Transverse colon (tissue), 4 donors: ENCODE data around the gene CEP41. TPM values are rescaled to one million over a fixed set of nuclear protein-coding genes. Genes with fewer than 3 reads are reported as not detected.

Source experiments
- DNase-seq: peaks from one replicate; pipeline ENCODE4 v3.0.0-alpha.2; 2019
- H3K27ac ChIP-seq, 4 donors: fragments of 200-600 bp; sonication (generic); 2 replicates each; pipeline ENCODE4 v1.5.1; 2016 to 2018; ENCODE audit warnings: inconsistent platforms in 4 of 4
- H3K27me3 ChIP-seq: fragments of 200-600 bp; sonication (generic); 2 replicates; pipeline ENCODE4 v1.5.1; 2017; ENCODE audit warnings: inconsistent platforms
- H3K36me3 ChIP-seq, 4 donors: fragments of 200-600 bp; sonication (generic); 2 replicates each; pipeline ENCODE4 v1.5.1; 2017 to 2019; ENCODE audit warnings: inconsistent platforms in 4 of 4
- H3K4me1 ChIP-seq, 4 donors: fragments of 200-600 bp; sonication (generic); 2 replicates each; pipeline ENCODE4 v1.5.1; 2017 to 2020; ENCODE audit warnings: inconsistent platforms in 4 of 4
- H3K4me3 ChIP-seq, 4 donors: fragments of 200-600 bp; sonication (generic); 1 replicate in 1 of 4; 2 replicates in 3 of 4; pipeline versions ENCODE4 v1.5.1 to v1.6.1; 2017 to 2019; ENCODE audit warnings: inconsistent platforms in 4 of 4
- H3K9me3 ChIP-seq, 2 donors: fragments of 200-600 bp; sonication (generic); 2 replicates each; pipeline ENCODE4 v1.5.1; 2017 to 2019; ENCODE audit warnings: inconsistent platforms in 2 of 2
- CTCF ChIP-seq, 5 experiments: fragments of 200-600 bp in 3 of 5; fragments of 450-650 bp in 2 of 5; sonication (generic) in 3 of 5; IDR thresholded peaks; 1 replicate in 2 of 5; 2 replicates in 3 of 5; pipeline ENCODE4 v1.5.1; 2016 to 2017; ENCODE audit warnings: antibody characterized with exemption in 5 of 5, inconsistent platforms in 3 of 5, mild to moderate bottlenecking in 2 of 5, moderate library complexity in 1 of 5
- EP300 ChIP-seq: sonication (generic); formaldehyde crosslinking; IDR thresholded peaks from one replicate; pipeline ENCODE4 v1.6.1; 2017; ENCODE audit warnings: antibody characterized with exemption, low read depth
- POLR2A ChIP-seq: fragments of 450-650 bp; IDR thresholded peaks from one replicate; pipeline ENCODE4 v1.6.1; 2016; ENCODE audit warnings: antibody characterized with exemption, mild to moderate bottlenecking, moderate library complexity
- POLR2AphosphoS5 ChIP-seq, 3 donors: sonication (generic); formaldehyde crosslinking; IDR thresholded peaks; one replicate each; pipeline ENCODE4 v1.6.1; 2016; ENCODE audit warnings: antibody characterized with exemption in 3 of 3
- WGBS, 2 donors: methylation state at CpG; one replicate each; pipeline ENCODE4 v1.1.5; 2018; ENCODE audit warnings: low coverage in 1 of 2; 5-methylcytosine and 5-hydroxymethylcytosine counted together
- in situ Hi-C, 4 donors: fragments of 200-750 bp; cut with MboI; loops; one replicate each; pipeline versions ENCODE4 v1.15.0 to v1.15.1; 2017; ENCODE audit warnings: low sequenced_read_pairs in 3 of 4, low pct_ligation_motif_present in 1 of 4, low pct_unique_long_range_greater_than_20kb in 1 of 4
- intact Hi-C: fragments of 100-400 bp; cut with DNase I; formaldehyde crosslinking; loops from one replicate; pipeline ENCODE4 v1.15.1; 2023; ENCODE audit warnings: low total_unique reads
- total RNA-seq, 4 donors: library from RNA; depleted of rRNA; stranded (reverse); fragments of >200 nt; gene quantifications; one replicate each; pipeline ENCODE4 v1.1.0, GENCODE V29; 2016

Gene CEP41
- total RNA-seq, 4 donors from 2014 or later: 0.75 to 4.8 (median 2.7) TPM; not detected in 1

- WGBS, 2 donors: 82 to 93% methylated on average over 2 to 4 of the region's 4 CpGs
- Histone ChIP-seq H3K4me1 (peaks cover 0 to 14% (median 5%) of the 10 kb centered on the region in 4 donors), H3K9me3 (no peaks in the 10 kb centered on the region), H3K27me3 (no peaks in the 10 kb centered on the region), H3K4me3 (no peak overlapping the region), H3K36me3 (no peaks in the 10 kb centered on the region), H3K27ac (no peak overlapping the region)
- no peak for DNase-seq
- intact Hi-C loops (no loop called here), in situ Hi-C loops (no loop called here)
- TF ChIP-seq EP300: no peak
Observed at GRCh38 chr7:130425796-130426195, 15.0 kb downstream of the CEP41 start.

DNA sequence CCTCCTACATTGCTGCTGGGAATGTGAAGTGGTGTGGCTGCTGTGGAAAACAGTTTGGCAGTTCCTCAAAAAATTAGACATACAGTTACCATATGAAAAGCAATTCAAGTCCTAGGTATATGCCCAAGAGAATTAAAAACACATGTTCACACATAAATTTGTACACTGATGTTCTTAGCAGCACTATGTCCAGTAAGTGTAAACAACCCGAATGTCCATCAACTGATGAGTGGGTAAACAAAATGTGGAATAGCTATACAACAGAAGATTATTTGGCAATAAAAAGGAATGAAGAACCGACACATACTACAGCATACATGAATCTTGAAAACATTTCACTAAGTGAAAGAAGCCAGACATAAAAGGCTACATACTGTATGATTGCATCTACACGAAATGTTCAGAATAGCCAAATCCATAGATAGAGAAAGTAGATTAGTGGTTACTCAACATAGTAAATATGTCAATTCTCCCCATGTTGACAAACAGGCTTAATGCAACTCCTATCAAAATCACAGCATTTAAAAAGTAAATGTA lies 17.2 kb downstream of the CEP41 start:
- no peak overlapping the region for H3K27ac ChIP-seq
- in situ Hi-C loops (no loop called here), intact Hi-C loops (no loop called here)
- no peaks in the 10 kb centered on the region for H3K9me3 ChIP-seq
- no peaks in the 10 kb centered on the region for H3K27me3 ChIP-seq
- no peak overlapping the region for H3K4me3 ChIP-seq
- H3K36me3 ChIP-seq: no peaks in the 10 kb centered on the region
- H3K4me1 ChIP-seq: peaks cover 0 to 11% (median 2%) of the 10 kb centered on the region in 4 donors
- 85 to 90% methylated on average over 3 of the region's 3 CpGs for WGBS, 2 donors
- DNase-seq: no peak
- TF ChIP-seq POLR2A: no peak
- TF ChIP-seq POLR2AphosphoS5 (IDR thresholded peaks at IDR 0.05): no peak

- in situ Hi-C loops (no loop called here), intact Hi-C loops (no loop called here)
- Histone ChIP-seq H3K9me3 (no peaks in the 10 kb centered on the region), H3K27ac (peak overlapping the region in 3 of 4 donors; percentile 6 to 23 (median 17)), H3K27me3 (no peaks in the 10 kb centered on the region), H3K36me3 (no peaks in the 10 kb centered on the region), H3K4me3 (no peak overlapping the region), H3K4me1 (peaks cover 0 to 11% (median 2%) of the 10 kb centered on the region in 4 donors)
- TF ChIP-seq POLR2AphosphoS5 (IDR thresholded peaks at IDR 0.05): no peak
- DNase-seq: no peak
- 17 to 42% methylated on average over 1 to 2 of the region's 2 CpGs for WGBS, 2 donors
Observed at GRCh38 chr7:130421684-130422083, 19.1 kb downstream of the CEP41 start.

GRCh38 chr7:130420943-130421578 lies 19.8 kb downstream of the CEP41 start:
- WGBS, 2 donors: 47 to 50% methylated on average over 4 of the region's 4 CpGs
- in situ Hi-C loops (no loop called here), intact Hi-C loops (no loop called here)
- TF ChIP-seq EP300: no peak
- Histone ChIP-seq H3K27me3 (no peaks in the 10 kb centered on the region), H3K4me1 (peaks cover 0 to 11% (median 2%) of the 10 kb centered on the region in 4 donors), H3K36me3 (no peaks in the 10 kb centered on the region), H3K4me3 (no peak overlapping the region), H3K9me3 (no peaks in the 10 kb centered on the region), H3K27ac (peak overlapping the region in 3 of 4 donors; percentile 6 to 23 (median 17))
- no peak for DNase-seq

DNA sequence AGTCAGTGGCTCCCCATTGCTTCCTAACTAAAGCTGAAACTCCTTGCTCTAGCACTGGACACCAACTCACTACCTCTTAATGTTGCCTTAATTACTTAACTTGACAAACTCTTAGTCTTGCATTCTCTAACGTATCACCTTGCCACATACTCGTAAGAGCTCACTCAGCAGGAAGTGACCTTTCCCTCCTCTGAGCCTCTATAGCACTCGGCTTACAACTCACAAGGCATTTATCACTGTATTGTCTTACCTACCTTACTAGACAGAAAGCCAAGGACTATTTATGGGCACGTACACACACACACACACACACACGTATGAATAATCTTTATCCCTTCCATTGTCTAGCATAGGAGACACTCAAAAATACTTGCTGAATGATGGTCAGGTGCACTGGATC lies 21.2 kb downstream of the CEP41 start:
- peaks cover 0 to 11% (median 2%) of the 10 kb centered on the region in 4 donors for H3K4me1 ChIP-seq
- TF ChIP-seq POLR2A (no peak), CTCF (IDR thresholded peaks at IDR 0.05) (no peak), POLR2AphosphoS5 (IDR thresholded peaks at IDR 0.05) (no peak), EP300 (no peak)
- H3K27me3 ChIP-seq: no peaks in the 10 kb centered on the region
- H3K27ac ChIP-seq: no peak overlapping the region
- H3K9me3 ChIP-seq: no peaks in the 10 kb centered on the region
- in situ Hi-C loops (no loop called here), intact Hi-C loops (no loop called here)
- H3K36me3 ChIP-seq: no peaks in the 10 kb centered on the region
- DNase-seq: no peak
- H3K4me3 ChIP-seq: no peak overlapping the region
- 64 to 67% methylated on average over 5 of the region's 5 CpGs for WGBS, 2 donors

DNA sequence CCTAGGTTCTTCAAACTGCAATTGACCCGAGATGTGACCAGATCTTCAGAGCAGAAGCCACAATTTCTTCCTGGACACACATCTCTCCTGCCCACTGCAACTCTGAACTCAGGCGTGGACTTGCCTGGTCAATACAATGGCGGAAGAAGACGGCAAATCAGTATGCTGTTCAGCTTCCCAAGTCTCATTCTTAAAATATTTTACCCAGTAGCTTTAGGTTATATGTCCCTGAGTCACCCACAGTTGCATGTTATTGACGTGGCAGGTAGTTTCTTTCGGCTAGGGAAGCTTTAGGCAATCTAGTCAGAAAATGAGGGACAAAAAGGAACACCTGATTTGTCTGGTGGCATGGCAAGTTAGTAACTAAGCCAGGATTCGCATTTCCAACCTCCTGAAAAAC lies 22.5 kb downstream of the CEP41 start:
- no peak overlapping the region for H3K4me3 ChIP-seq
- H3K4me1 ChIP-seq: peaks cover 0 to 11% (median 2%) of the 10 kb centered on the region in 4 donors
- TF ChIP-seq POLR2A: no peak
- TF ChIP-seq CTCF (IDR thresholded peaks at IDR 0.05): no peak
- no peak for TF ChIP-seq EP300
- TF ChIP-seq POLR2AphosphoS5 (IDR thresholded peaks at IDR 0.05): no peak
- no peaks in the 10 kb centered on the region for H3K9me3 ChIP-seq
- no peak overlapping the region for H3K27ac ChIP-seq
- no peaks in the 10 kb centered on the region for H3K36me3 ChIP-seq
- no peaks in the 10 kb centered on the region for H3K27me3 ChIP-seq
- in situ Hi-C loops (no loop called here), intact Hi-C loops (no loop called here)
- no peak for DNase-seq
- 95 to 100% methylated on average over 6 to 7 of the region's 7 CpGs for WGBS, 2 donors
